ENCODE measurements around the gene STIMATE. TPM values are rescaled to one million over a fixed set of nuclear protein-coding genes. Genes with fewer than 3 reads are reported as not detected.

Gene STIMATE
- total RNA-seq, 1 experiment from 2014 or later: 13.5 TPM

DNA sequence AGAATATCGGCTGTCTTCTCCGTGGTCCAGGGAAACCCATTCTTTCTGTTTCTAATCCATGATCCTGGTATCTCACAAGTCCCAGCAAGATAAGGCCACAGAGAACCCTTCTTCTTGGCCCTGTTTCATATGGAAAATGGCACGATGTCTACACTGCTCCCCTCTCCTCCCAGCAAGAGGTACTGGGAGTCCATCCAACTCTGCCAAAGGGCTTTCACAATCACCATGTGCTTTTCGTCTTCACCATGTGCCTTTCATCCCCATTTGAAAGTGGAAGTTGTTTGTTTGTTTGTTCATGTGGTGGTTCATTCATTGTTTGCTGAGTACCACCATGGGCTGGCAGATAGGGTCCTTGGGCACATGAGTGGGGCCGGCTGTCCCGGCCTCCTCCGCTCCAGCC is 97.3 kb downstream of the STIMATE start:
- Mint-ChIP-seq H3K4me3 (ENCODE audit: unreplicated experiment) (no peak overlapping the region), H3K27me3 (ENCODE audit: insufficient read depth, unreplicated experiment) (no peaks in the 10 kb centered on the region)
- TF ChIP-seq, protein P1, sequence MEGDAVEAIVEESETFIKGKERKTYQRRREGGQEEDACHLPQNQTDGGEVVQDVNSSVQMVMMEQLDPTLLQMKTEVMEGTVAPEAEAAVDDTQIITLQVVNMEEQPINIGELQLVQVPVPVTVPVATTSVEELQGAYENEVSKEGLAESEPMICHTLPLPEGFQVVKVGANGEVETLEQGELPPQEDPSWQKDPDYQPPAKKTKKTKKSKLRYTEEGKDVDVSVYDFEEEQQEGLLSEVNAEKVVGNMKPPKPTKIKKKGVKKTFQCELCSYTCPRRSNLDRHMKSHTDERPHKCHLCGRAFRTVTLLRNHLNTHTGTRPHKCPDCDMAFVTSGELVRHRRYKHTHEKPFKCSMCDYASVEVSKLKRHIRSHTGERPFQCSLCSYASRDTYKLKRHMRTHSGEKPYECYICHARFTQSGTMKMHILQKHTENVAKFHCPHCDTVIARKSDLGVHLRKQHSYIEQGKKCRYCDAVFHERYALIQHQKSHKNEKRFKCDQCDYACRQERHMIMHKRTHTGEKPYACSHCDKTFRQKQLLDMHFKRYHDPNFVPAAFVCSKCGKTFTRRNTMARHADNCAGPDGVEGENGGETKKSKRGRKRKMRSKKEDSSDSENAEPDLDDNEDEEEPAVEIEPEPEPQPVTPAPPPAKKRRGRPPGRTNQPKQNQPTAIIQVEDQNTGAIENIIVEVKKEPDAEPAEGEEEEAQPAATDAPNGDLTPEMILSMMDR (IDR thresholded peaks at IDR 0.05; ENCODE audit: insufficient read depth in 1 of 2, low read depth in 1 of 2, low read length in 1 of 2, severe bottlenecking in 1 of 2, unreplicated experiment in 1 of 2): no peak

DNA sequence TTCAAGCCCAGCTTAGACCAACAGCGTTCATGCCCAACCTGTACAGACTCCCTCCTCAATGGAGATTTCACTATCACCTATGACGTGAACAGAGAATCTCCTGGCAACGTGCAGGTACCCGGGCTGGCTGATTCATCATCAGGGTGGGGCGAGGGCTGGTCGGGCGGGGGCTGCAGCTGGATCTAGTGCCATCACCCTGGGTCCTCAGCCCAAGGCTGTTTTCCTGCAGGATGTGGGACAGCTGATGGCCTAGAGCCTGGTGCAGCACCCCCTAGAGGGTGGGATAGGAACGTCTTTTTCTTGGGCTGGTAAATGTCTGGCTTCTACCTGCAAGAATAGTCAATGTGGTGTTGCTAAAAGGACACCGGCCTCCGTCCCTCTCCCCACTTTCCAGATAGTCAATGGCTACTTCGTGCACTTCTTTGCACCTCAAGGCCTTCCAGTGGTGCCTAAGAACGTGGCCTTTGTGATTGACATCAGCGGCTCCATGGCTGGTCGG is 98.3 kb downstream of the STIMATE start:
- TF ChIP-seq, protein P1 (IDR thresholded peaks at IDR 0.05; ENCODE audit: insufficient read depth in 1 of 2, low read depth in 1 of 2, low read length in 1 of 2, severe bottlenecking in 1 of 2, unreplicated experiment in 1 of 2): peak; percentile 5 to 39
- Histone ChIP-seq H3K27me3 (replicated peaks; ENCODE audit: control insufficient read depth, insufficient read depth, low read length) (no peaks in the 10 kb centered on the region), H3K36me3 (ENCODE audit: control insufficient read depth, insufficient read depth, low read length) (no peaks in the 10 kb centered on the region), H3K9me3 (no peaks in the 10 kb centered on the region), H3K4me1 (no peaks in the 10 kb centered on the region), H3K4me3 (ENCODE audit: low read depth, low read length) (no peak overlapping the region)
- no peaks in the 10 kb centered on the region for H3K9me3 Mint-ChIP-seq (ENCODE audit: unreplicated experiment)
- intact Hi-C loops (cut with micrococcal nuclease; ENCODE audit: unreplicated experiment): no loop called here
- H3K27ac Mint-ChIP-seq (ENCODE audit: unreplicated experiment): no peak overlapping the region
- CTCF ChIA-PET: interaction anchor here (0.8 to 1.3 kb wide), 3 partner anchors 15 to 22 kb away, joined by 3 to 5 read pairs (median 3); no protein-coding TSS in a partner anchor
- H3K4me1 Mint-ChIP-seq (ENCODE audit: low read depth, unreplicated experiment): peaks cover 8% of the 10 kb centered on the region
- POLR2A ChIA-PET: no interaction called here
- no peak overlapping the region for H3K4me3 Mint-ChIP-seq (ENCODE audit: unreplicated experiment)
- H3K27me3 Mint-ChIP-seq (ENCODE audit: insufficient read depth, unreplicated experiment): no peaks in the 10 kb centered on the region
- DNase-seq: peak in 1 of 2 experiments; percentile 21
- no peaks in the 10 kb centered on the region for H3K36me3 Mint-ChIP-seq (ENCODE audit: insufficient read depth, unreplicated experiment)
- BruUV-seq (replicated peaks): no TSS peak

More for the DNA sequence above, 97.3 kb downstream of the STIMATE start:
- no peaks in the 10 kb centered on the region for H3K27me3 ChIP-seq (replicated peaks; ENCODE audit: control insufficient read depth, insufficient read depth, low read length)
- ChIA-PET CTCF (interaction anchor here (1.3 kb wide), 2 partner anchors 8 to 21 kb away, joined by 3 read pairs; no protein-coding TSS in a partner anchor), POLR2A (no interaction called here)
- Mint-ChIP-seq H3K36me3 (ENCODE audit: insufficient read depth, unreplicated experiment) (no peaks in the 10 kb centered on the region), H3K9me3 (ENCODE audit: unreplicated experiment) (no peaks in the 10 kb centered on the region), H3K4me1 (ENCODE audit: low read depth, unreplicated experiment) (peaks cover 8% of the 10 kb centered on the region), H3K27ac (ENCODE audit: unreplicated experiment) (no peak overlapping the region)
- no peaks in the 10 kb centered on the region for H3K9me3 ChIP-seq
- no peaks in the 10 kb centered on the region for H3K36me3 ChIP-seq (ENCODE audit: control insufficient read depth, insufficient read depth, low read length)
- no peak overlapping the region for H3K4me3 ChIP-seq (ENCODE audit: low read depth, low read length)
- no TSS peak for BruUV-seq (replicated peaks)
- H3K4me1 ChIP-seq: no peaks in the 10 kb centered on the region
- DNase-seq: no peak
- intact Hi-C loops (cut with micrococcal nuclease; ENCODE audit: unreplicated experiment): no loop called here

DNA sequence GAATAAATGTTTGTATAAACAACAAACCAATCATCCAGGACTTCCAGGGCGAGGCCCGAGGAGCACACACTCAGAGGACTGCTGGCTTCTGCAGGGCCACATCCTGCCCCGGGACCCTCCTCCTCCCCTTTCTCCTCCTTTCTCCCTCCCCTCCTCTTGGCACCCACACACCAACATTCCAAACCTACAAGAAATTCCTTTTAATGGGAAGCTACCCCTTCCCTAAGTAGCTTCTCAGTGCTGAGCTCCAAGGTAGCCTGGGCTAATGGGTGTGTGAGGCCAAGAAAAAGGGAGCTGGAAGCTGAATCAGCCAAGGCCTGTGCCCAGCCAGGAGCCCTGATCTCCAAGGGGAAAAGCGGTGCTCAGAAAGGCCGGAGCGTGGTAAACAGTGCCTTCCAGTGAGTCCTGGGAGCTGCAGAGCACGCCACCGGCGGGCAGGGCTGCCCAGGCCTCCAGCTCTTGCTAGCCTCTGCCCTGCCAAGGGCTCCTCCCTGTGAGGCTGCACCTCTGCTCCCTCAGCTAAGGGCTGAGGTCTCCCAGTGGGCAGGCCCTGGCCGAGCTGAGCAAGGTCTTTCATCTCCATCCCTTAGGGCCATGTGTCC is 98.9 kb downstream of the STIMATE start:
- intact Hi-C loops (cut with micrococcal nuclease; ENCODE audit: unreplicated experiment): no loop called here
- Histone ChIP-seq H3K4me1 (no peaks in the 10 kb centered on the region), H3K4me3 (ENCODE audit: low read depth, low read length) (no peak overlapping the region), H3K27me3 (replicated peaks; ENCODE audit: control insufficient read depth, insufficient read depth, low read length) (no peaks in the 10 kb centered on the region), H3K36me3 (ENCODE audit: control insufficient read depth, insufficient read depth, low read length) (no peaks in the 10 kb centered on the region), H3K9me3 (no peaks in the 10 kb centered on the region)
- Mint-ChIP-seq H3K9me3 (ENCODE audit: unreplicated experiment) (no peaks in the 10 kb centered on the region), H3K4me1 (ENCODE audit: low read depth, unreplicated experiment) (peaks cover 8% of the 10 kb centered on the region), H3K27me3 (ENCODE audit: insufficient read depth, unreplicated experiment) (no peaks in the 10 kb centered on the region), H3K27ac (ENCODE audit: unreplicated experiment) (no peak overlapping the region), H3K36me3 (ENCODE audit: insufficient read depth, unreplicated experiment) (no peaks in the 10 kb centered on the region), H3K4me3 (ENCODE audit: unreplicated experiment) (no peak overlapping the region)
- BruUV-seq (replicated peaks): no TSS peak
- DNase-seq: no peak
- CTCF ChIA-PET: interaction anchor here (0.8 to 0.9 kb wide), 2 partner anchors 15 to 18 kb away, joined by 3 to 5 read pairs; no protein-coding TSS in a partner anchor
- POLR2A ChIA-PET: no interaction called here
- TF ChIP-seq, protein P1 (IDR thresholded peaks at IDR 0.05; ENCODE audit: insufficient read depth in 1 of 2, low read depth in 1 of 2, low read length in 1 of 2, severe bottlenecking in 1 of 2, unreplicated experiment in 1 of 2): no peak
